ENCODE data around the gene HACD2.
A peak's percentile ranks its signal among the peaks of the same experiment; 100 is the strongest.

Gene HACD2

DNA sequence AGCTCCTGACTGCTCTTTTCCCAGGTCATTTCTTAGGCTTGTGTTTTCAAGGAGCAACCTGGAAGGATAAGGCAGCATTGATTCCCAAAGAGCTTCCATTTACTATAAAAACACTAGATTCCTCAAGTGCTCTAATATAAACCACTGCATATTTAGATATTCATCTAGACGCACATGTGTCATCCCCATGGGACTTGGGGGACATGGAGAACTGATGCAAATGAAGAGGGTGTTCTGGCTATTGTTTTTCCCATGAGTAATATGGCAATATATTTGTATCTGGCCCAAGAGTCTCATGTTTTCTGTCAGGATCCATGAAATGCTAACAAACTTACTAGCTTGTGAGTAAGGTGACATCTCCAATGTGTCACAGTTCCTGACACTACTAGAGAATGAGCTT lies 31.3 kb downstream of the HACD2 start:
- Histone ChIP-seq H3K9me3 (ENCODE audit: low read depth, low read length) (peaks cover 8% of the 10 kb centered on the region; the same call in 1 of the 2 replicates), H3K27ac (no peak overlapping the region), H3K36me3 (ENCODE audit: insufficient read depth, low read length) (peaks cover 23% of the 10 kb centered on the region), H3K4me3 (no peak overlapping the region), H3K9ac (ENCODE audit: insufficient read length) (no peak overlapping the region)
- no peak for DNase-seq (ENCODE audit: low read depth, low spot score)
- TF ChIP-seq POLR2AphosphoS5 (IDR thresholded peaks at IDR 0.05; ENCODE audit: borderline replicate concordance, low read depth, low read length) = no peak
- no peak for TF ChIP-seq FOXP2 (optimal IDR thresholded peaks at IDR 0.05; ENCODE audit: control extremely low read depth, extremely low read length, insufficient read depth)
- no peak for TF ChIP-seq EZH2 (IDR thresholded peaks at IDR 0.05)

DNA sequence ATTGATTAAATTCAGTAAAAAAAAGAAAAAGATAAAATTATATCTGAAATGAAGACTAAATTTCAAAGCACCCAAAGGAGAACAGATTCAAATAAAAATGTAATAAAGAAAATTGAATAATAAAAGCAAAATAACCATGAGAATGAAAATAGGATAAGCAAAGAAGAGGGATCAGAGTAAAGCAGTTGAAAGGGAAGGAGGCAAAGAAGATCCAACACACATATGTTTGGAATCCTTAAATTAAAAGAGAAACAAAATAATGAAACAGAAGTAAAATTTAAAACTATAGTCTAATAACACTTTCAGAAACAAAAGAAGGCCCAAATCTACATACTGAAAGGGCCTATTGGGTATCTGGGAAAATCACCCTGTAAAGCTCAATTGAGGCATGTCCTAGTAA lies 32.1 kb downstream of the HACD2 start:
- Histone ChIP-seq H3K4me3 (no peak overlapping the region), H3K27ac (no peak overlapping the region), H3K9me3 (ENCODE audit: low read depth, low read length) (peaks cover 8% of the 10 kb centered on the region; the same call in 1 of the 2 replicates), H3K36me3 (ENCODE audit: insufficient read depth, low read length) (peaks cover 23% of the 10 kb centered on the region), H3K9ac (ENCODE audit: insufficient read length) (no peak overlapping the region)
- no peak for DNase-seq (ENCODE audit: low read depth, low spot score)
- no peak for TF ChIP-seq FOXP2 (optimal IDR thresholded peaks at IDR 0.05; ENCODE audit: control extremely low read depth, extremely low read length, insufficient read depth)
- no peak for TF ChIP-seq EZH2 (IDR thresholded peaks at IDR 0.05)
- no peak for TF ChIP-seq POLR2AphosphoS5 (IDR thresholded peaks at IDR 0.05; ENCODE audit: borderline replicate concordance, low read depth, low read length)

DNA sequence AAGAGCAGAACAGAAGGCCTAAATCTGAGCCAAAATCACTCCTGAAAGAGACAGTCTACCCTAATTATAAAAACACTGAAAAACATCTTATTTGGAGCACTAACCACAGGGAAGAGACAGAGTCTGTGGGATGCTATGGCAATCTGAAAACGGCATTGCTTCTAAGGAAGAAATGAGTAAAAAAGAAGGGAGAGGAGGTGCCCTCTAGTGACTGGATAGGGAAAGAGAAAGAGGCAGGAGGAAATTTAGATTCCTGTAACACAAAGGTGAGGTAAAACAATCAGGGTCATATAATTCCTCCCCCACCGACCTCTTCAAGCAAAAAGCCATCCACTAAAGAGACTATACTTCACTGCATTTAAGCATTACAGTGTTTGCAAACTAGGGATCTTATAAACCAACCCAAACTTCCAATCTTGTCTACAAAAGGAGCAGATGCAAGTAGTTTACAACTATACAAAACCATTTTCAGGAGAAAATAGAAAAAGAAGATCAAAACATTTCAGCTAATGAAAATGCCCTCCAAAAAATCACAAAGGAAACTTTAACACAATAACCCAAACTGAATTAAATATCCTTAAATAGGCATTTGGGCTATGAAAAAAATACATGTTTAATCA lies 32.6 kb downstream of the HACD2 start:
- H3K9ac ChIP-seq (ENCODE audit: insufficient read length) = no peak overlapping the region
- DNase-seq (ENCODE audit: low read depth, low spot score) = peak; percentile 51
- TF ChIP-seq EZH2 (IDR thresholded peaks at IDR 0.05) = no peak
- H3K9me3 ChIP-seq (ENCODE audit: low read depth, low read length) = peaks cover 8% of the 10 kb centered on the region; the same call in 1 of the 2 replicates
- H3K4me3 ChIP-seq = no peak overlapping the region
- H3K27ac ChIP-seq = no peak overlapping the region
- H3K36me3 ChIP-seq (ENCODE audit: insufficient read depth, low read length) = peaks cover 22% of the 10 kb centered on the region

DNA sequence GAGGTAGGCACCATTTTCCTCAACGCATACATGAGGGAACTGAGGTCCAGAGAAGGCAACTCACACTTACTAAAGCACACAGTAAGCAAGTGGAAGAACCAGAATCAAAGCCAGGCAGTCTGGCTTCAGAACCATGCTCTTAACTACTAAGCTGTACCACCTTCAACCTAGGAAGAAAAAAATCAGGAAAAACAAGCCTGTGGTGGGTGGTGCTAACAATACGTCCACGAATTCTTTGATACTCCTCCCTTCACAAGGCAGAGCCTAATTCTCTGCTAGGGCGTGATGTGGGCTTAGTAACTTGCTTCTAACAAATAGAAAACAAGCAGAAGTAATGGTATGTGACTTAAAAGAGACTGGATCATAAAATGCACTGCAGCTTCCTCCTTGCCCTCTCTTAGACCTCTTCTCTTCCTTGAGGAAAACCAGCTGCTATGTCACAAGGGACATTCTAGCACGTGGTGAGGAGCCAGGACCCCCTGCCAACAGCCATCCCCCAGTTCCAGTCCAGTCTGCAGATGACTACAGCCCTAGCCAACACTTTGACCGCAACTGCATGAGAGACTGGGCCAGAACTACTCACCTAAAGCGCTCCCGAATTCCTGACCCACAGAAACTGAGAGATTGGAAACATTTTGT lies 36.9 kb downstream of the HACD2 start:
- no peaks in the 10 kb centered on the region for H3K9me3 ChIP-seq (ENCODE audit: low read depth, low read length)
- no peak for DNase-seq (ENCODE audit: low read depth, low spot score)
- no peaks in the 10 kb centered on the region; the same call in 1 of the 2 replicates for H3K36me3 ChIP-seq (ENCODE audit: insufficient read depth, low read length)
- H3K27ac ChIP-seq = no peak overlapping the region
- TF ChIP-seq POLR2AphosphoS5 (IDR thresholded peaks at IDR 0.05; ENCODE audit: borderline replicate concordance, low read depth, low read length) (no peak), FOXP2 (optimal IDR thresholded peaks at IDR 0.05; ENCODE audit: control extremely low read depth, extremely low read length, insufficient read depth) (no peak), EZH2 (IDR thresholded peaks at IDR 0.05) (no peak)
- no peak overlapping the region for H3K4me3 ChIP-seq
- no peak overlapping the region for H3K9ac ChIP-seq (ENCODE audit: insufficient read length)

DNA sequence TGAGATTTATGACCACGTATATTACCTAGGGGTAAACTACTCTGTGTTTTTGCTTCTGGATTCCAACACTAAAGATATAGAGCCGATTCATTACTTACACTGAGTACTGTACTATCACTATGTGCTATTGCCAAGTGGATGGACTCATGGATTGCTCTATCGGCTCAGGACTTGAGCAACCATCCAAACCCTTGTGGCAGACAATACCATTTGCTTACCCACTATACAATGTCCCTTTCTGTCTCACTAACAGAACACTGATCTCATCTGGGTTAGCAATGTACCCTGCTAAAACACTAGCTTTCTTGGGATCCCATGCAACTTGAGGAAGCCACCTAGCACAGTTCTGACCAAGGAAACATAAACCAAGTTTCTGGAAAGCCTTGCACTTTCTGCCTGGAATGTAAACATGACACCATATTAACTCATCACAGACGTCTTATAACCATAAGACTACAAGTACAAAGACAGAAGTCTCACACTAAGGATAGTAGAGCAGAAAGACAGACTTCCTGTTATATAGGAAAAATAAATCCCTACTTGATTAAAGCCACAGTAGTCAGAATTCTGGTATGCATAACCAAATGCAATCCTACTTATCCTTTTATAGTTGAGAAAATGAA lies 38.6 kb downstream of the HACD2 start:
- TF ChIP-seq POLR2AphosphoS5 (IDR thresholded peaks at IDR 0.05; ENCODE audit: borderline replicate concordance, low read depth, low read length) = no peak
- TF ChIP-seq EZH2 (IDR thresholded peaks at IDR 0.05) = no peak
- no peak for TF ChIP-seq FOXP2 (optimal IDR thresholded peaks at IDR 0.05; ENCODE audit: control extremely low read depth, extremely low read length, insufficient read depth)
- peak; percentile 78 for DNase-seq (ENCODE audit: low read depth, low spot score)
- Histone ChIP-seq H3K27ac (peak overlapping the region; percentile 95), H3K9ac (ENCODE audit: insufficient read length) (peak overlapping the region; percentile 29), H3K9me3 (ENCODE audit: low read depth, low read length) (no peaks in the 10 kb centered on the region), H3K36me3 (ENCODE audit: insufficient read depth, low read length) (no peaks in the 10 kb centered on the region; the same call in 1 of the 2 replicates), H3K4me3 (peak overlapping the region; percentile 68)

DNA sequence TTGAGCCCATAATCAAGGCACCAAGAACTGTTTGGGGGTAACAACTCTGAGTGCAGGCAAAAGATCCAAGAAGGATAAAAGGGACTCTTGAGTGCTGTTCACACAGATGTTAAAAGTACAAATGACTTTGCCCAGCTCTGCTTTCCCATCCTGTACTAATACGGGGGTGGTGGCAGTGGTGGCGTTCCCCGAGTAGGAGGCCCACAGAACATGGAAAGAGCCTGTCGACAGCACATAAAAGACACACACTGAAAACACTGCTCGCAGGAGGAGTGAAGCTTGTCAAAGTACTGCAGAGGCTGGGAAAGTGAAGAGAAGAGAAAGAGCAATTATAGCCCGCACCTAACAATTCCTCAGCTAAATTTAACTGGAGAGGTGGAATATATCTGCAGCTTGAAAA lies 40.9 kb downstream of the HACD2 start:
- H3K9me3 ChIP-seq (ENCODE audit: low read depth, low read length) = no peaks in the 10 kb centered on the region
- no peak overlapping the region for H3K9ac ChIP-seq (ENCODE audit: insufficient read length)
- no peak overlapping the region for H3K27ac ChIP-seq
- TF ChIP-seq FOXP2 (optimal IDR thresholded peaks at IDR 0.05; ENCODE audit: control extremely low read depth, extremely low read length, insufficient read depth) = no peak
- no peak for TF ChIP-seq EZH2 (IDR thresholded peaks at IDR 0.05)
- TF ChIP-seq POLR2AphosphoS5 (IDR thresholded peaks at IDR 0.05; ENCODE audit: borderline replicate concordance, low read depth, low read length) = no peak
- no peaks in the 10 kb centered on the region for H3K36me3 ChIP-seq (ENCODE audit: insufficient read depth, low read length)
- no peak overlapping the region for H3K4me3 ChIP-seq
- no peak for DNase-seq (ENCODE audit: low read depth, low spot score)

DNA sequence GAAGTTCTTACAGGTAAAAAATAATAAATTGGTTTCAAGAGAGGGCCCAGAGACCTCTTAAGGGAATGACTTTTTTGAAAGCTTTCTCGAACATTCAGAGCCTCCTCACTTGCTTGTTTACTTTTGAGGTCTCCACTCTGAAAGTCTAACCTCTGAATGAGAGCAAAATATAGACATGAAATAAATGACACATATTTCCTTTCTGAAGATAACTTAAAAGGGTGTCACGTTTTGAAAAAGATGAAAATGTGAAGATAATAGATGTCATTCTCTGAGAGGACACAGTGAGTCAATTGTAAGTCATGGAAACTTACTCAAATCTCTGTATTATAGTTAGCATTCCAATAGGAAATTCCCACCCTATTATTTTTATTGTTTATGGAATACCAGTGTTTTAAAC lies 44.6 kb downstream of the HACD2 start:
- Histone ChIP-seq H3K36me3 (ENCODE audit: insufficient read depth, low read length) (no peaks in the 10 kb centered on the region), H3K4me3 (no peak overlapping the region), H3K9me3 (ENCODE audit: low read depth, low read length) (no peaks in the 10 kb centered on the region), H3K9ac (ENCODE audit: insufficient read length) (no peak overlapping the region), H3K27ac (no peak overlapping the region)
- TF ChIP-seq EZH2 (IDR thresholded peaks at IDR 0.05) = no peak
- TF ChIP-seq FOXP2 (optimal IDR thresholded peaks at IDR 0.05; ENCODE audit: control extremely low read depth, extremely low read length, insufficient read depth) = no peak
- TF ChIP-seq POLR2AphosphoS5 (IDR thresholded peaks at IDR 0.05; ENCODE audit: borderline replicate concordance, low read depth, low read length) = no peak
- no peak for DNase-seq (ENCODE audit: low read depth, low spot score)

DNA sequence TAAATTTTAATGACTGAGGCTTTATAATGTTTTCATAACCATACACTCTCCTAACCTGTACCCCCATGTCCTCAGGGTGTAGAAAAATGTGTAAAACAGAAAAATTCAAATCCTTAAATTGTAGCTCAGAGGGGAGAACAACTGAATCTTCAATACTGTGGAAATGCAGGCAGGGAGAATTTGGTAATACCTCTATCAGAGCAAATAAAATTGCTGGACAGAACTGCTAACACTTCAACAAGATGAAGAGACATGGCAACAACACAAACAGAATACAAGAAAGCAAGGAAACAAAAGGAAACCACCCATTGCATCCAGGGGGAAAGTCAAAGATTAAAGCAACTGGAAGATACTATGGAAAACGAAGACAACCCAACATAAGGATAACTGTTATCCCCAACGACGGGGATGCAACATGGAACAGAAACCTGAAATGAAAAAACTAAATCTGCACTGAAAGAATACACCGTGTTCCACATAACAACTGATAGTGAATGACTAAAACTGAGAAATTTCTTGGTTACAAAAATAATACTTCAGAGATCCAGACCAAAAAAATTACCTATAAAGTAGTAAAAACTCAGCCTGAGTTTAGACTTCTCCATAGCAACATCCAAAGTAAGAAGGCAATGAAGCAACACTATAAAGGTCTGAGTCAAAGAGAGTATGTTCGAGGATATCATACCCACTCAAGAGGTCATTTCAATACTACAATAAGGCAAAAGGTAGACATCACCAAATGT lies 48.5 kb downstream of the HACD2 start:
- no peaks in the 10 kb centered on the region for H3K9me3 ChIP-seq (ENCODE audit: low read depth, low read length)
- no peak for DNase-seq (ENCODE audit: low read depth, low spot score)
- no peak overlapping the region for H3K4me3 ChIP-seq
- no peaks in the 10 kb centered on the region for H3K36me3 ChIP-seq (ENCODE audit: insufficient read depth, low read length)
- TF ChIP-seq POLR2AphosphoS5 (IDR thresholded peaks at IDR 0.05; ENCODE audit: borderline replicate concordance, low read depth, low read length) (no peak), FOXP2 (optimal IDR thresholded peaks at IDR 0.05; ENCODE audit: control extremely low read depth, extremely low read length, insufficient read depth) (no peak), EZH2 (IDR thresholded peaks at IDR 0.05) (no peak)
- H3K27ac ChIP-seq = no peak overlapping the region
- no peak overlapping the region for H3K9ac ChIP-seq (ENCODE audit: insufficient read length)

Data from SK-N-MC (cell line).